ENCODE measurements around the gene MISFA.
"Not testable (repeated sequence)": the region's sequence is repeated elsewhere in the genome, so short reads cannot be mapped to it uniquely, and the experiment has no call there.

Gene MISFA

DNA sequence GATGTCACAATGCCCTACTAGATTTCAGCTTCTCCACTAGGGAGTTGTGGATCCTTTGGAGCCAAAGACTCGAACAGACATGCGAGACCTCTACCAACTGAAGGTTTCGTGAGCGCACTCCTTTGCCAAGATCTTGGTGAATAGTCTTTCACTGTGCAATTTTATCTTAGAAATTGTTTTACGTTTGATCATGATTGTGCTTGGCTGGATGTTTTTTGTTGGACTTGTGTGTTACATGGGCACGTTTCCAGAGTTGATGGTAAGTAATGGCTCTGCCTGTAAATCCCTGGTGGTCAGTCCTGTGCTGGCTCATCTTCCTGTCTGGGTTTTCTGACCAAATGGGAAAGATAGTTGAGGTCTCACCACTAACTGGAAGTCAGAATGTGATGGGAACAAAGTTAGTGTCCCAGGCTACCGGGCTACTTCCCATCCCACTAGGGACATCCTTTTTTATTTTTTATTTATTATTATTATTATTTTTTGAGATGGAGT, at the start of gene MISFA:
Gene MISFA, plus strand, starts transcription at position 51 of the 492 bp plus-strand sequence. Its CDS starts 140 bp downstream, at position 191.
- no peak for DNase-seq (ENCODE audit: low read depth)

DNA sequence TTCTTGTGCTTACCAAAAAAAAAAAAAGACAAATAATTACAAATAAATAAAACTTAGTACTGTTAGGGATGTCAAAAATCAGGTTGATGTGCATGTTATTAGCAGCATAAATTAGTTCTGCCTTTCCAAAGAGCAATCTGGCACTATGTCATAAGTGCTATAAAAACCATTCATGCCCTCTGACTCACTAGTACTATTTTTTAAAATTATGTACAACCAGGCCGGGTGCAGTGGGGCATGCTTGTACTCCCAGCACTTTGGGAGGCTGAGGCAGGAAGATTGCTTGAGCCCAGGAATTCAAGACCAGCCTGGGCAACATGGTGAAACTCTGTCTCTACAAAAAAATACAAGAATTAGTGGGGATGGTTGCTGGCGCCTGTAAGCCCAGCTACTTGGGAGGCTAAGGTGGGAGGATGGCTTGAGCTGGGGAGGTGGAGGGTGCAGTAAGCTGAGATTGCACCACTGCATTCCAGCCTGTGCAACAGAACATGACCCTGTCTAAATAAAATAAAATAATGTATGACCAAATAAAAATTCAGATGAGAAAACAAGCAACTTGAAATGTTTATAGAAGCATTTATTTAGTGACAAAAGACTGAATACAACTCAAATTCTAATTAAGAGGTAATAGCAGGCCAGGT, 36.4 kb upstream of the MISFA start:
- DNase-seq (ENCODE audit: low read depth) = no peak

DNA sequence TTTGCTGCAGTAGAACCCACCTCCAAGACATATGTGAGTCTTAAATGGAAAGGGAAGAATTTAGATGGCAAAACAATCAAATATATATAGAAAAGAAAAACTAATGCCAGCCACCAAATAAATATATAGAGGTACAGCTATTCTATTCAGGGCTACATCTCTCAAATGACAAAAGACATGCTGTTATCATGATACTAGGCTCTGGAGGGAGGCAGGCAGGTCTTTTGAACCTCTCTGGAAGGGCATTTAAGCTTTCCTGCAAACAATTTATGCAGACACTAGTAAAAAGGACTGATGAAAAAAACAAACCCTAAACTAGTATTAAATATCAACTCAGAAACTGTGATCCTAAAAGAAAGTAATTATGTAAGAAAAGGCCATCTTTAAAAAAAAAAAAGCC, 35.4 kb upstream of the MISFA start:
- DNase-seq (ENCODE audit: low read depth) = no peak

DNA sequence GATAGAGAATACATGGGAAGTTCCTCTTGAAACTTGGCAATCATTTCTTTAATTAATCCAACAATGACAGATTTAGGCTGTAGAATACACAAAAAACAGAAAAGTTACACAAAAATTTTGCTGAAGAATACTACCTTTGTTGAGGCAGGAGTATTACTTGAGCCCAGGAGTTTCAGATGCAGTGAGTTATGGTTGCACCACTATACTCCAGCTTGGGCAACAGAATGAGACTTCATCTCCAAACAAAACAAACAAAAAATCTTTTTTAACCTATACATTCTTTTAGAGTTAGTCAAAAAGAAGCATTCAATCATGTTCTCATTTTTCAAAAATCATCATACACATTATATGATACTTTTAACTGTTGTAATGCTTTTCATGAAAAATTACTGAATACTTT, 33.2 kb upstream of the MISFA start:
- DNase-seq (ENCODE audit: low read depth) = no peak

DNA sequence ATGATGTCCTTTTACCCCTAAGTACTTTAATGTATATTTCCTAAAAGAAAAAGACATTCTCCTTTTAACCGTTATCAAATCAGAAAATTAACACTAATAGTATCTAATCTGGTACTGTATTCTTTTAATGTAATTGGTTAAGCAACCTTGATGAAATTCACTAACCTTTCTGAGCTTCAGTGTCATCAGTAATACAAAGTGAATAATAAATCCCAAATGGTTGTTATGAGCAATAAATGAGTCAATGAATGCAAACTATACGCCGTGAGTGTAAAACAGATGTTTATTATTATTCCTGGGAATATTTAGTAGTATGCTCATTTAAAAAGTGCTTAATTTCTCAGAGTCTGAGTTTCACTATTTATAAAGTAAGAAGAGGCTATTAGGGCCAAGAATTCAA, 32.5 kb upstream of the MISFA start:
- DNase-seq (ENCODE audit: low read depth) = no peak

DNA sequence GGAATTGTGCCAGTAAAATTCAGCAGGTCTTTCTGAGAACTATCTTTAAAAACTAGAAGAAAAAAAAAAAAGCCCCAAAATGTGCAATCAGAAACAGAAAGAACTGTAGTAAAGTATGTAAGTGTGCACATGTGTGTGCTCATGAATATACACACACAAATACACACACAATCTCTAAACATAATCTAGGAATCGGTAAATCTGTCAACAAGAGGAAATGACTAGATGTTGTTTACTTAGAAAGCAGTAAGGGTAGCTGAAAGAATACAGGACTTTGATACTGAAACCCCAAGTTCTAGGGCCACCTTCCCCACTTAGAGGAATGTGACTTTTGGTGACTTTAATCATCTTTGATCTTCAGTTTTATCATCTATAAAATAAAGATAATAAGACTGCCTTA, 24.2 kb upstream of the MISFA start:
- no peak for DNase-seq (ENCODE audit: low read depth)

DNA sequence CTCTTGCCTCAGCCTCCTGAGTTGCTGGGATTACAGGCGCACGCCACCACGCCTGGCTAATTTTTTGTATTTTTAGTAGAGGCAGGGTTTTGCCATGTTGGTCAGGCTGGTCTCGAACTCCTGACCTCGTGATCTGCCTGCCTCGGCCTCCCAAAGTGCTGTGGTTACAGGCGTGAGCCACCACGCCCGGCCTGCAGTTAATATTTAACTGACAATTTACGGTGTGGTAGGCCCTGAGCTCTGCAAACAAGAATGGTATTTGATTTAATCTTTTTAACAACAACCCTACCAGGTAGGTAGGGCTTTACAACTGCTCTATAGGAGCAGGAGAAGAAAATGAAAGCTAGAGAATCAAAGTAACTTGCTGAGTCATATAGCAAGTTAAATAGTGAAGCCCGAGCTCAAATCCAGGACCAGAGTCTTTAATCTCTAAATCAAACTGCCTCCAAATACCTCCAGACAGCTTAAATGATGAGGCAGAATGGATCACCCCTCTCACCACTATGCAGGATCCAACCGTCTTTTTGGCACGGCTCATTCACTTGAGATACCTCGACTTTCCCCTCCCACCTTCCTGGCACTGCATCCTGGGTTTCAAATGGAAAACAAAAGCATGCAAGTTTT, 20.5 kb upstream of the MISFA start:
- DNase-seq (ENCODE audit: low read depth) = no peak

DNA sequence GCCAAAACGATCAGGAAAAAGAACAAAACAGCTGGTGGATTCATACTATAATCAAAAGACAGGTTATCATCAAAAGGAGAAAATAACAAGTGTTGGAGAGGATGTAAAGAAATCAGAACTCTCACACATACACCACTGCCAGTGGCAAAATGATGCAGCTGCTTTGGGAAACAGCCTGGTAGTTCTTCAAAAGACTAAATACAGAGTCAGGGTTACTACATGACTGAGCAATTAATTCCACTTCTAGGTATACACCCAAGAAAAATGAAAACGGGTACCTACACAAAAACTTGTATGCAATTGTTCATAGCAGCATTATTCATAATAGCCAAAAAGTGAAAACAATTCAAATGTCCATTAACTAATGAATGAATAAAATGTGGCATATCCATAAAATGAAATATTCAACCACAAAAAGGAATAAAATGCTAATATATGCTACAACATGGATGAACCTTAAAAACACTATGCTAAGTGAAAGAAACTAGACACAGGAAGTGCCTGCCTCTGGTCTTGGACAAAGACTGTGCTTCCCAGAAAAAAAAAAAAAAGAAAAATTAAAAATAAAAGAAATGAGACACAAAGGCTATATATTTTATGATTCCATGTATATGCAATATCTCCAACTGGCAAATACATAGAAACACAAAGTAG, 19.3 kb upstream of the MISFA start:
- no peak for DNase-seq (ENCODE audit: low read depth)

DNA sequence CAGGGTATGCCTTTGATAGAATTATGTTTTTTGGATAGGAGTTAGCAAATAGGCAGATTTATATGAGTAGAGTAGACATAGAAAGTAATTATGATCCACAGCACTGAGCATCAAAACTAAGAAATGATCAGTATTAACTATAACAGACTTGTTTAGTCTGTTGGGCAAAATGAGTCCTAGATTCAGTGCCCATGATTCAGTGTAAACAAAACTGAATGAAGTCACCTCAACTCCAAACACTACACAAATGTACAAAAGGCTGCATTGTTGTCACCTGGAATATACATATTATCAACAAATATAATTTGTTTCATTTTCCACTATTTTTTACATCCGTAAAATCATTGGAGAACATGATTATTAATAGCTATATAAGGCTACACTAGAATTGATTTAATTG, 17.8 kb upstream of the MISFA start:
- no peak for DNase-seq (ENCODE audit: low read depth)

DNA sequence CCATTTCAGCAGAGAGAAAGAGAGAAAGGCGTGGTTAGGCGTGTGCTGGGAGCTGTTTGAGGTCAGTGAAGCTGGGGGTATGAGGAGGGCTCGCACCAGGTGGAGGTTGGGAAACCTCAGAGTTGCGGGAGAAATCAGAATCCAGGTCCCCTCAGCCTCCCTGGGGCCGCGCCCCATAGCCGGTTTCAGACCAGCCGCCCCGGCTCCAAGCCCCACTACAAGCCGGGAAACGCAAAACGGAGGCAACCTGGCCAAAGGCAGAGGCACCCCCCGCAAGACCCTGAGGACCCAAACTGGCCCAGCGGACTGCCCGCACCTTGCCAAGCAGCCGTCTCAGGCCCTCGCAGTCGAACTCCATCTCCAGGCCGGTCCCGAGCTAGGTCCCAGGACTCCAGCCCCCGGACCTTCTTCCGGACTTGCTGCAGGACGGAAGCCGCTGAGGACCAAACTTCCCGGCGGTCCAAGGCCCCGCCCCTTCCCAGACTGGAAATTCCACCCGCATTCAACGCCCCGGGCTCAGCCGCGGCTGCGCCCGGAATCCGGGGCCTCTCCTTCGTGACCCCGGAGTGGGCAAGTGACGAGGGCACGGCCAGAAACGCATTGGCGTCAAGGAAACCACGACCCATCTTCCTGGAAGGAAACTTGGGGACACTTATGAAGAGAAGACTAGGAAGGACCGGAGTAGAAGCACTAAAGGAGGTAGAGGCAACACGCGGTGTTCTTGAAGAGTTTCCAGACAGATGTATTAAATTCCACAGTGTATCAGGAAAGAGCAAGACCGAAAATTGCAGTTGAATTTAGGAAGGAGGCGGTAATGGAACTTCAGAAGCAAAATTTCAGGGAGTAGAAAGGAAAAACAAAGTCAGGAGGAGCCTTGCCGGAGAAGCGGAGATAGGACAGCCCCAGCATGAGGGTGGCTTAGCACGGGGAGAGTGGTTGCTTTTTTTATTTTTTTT, 11.0 kb upstream of the MISFA start, which contains the start of gene UEVLD:
Gene UEVLD, minus strand, starts transcription at position 438 of the 956 bp plus-strand sequence. Its CDS starts 80 bp downstream, at position 358.
- peak; percentile 33 for DNase-seq (ENCODE audit: low read depth)

DNA sequence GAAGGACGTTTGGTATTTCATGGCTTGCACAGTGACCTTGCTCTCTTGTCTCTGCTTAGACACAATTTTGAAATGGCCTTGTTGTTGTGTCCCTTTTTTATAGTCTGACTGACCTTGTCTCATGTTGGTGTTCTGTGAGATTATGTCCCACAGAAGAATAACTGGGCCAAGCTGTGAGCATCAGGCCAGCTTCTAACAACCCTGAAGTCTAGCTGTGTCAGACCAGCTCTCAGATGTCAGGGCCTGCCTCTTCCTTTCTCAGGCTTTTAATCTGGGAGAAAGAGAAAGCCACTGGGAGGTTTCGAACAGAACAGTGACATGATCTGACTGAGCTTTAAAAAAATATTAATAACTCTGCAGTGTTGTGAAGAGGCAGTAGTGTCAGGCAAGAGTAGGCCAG, 9.0 kb upstream of the MISFA start:
- DNase-seq (ENCODE audit: low read depth) = no peak

DNA sequence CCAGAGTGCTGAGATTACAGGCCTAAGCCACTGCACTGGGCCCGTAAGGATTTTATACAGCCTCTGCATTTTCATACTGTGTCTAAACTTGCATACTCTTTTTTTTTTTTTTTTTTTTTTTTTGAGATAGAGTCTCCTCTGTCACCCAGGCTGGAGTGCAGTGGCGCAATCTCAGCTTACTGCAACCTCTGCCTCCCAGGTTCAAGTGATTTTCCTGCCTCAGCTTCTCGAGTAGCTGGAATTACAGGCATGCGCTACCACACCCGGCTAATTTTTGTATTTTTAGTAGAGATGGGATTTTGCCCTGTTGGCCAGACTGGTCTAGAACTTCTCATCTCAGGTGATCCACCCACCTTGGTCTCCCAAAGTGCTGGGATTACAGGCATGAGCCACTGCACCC, 5.5 kb upstream of the MISFA start:
- not testable (repeated sequence) for DNase-seq (ENCODE audit: low read depth)

DNA sequence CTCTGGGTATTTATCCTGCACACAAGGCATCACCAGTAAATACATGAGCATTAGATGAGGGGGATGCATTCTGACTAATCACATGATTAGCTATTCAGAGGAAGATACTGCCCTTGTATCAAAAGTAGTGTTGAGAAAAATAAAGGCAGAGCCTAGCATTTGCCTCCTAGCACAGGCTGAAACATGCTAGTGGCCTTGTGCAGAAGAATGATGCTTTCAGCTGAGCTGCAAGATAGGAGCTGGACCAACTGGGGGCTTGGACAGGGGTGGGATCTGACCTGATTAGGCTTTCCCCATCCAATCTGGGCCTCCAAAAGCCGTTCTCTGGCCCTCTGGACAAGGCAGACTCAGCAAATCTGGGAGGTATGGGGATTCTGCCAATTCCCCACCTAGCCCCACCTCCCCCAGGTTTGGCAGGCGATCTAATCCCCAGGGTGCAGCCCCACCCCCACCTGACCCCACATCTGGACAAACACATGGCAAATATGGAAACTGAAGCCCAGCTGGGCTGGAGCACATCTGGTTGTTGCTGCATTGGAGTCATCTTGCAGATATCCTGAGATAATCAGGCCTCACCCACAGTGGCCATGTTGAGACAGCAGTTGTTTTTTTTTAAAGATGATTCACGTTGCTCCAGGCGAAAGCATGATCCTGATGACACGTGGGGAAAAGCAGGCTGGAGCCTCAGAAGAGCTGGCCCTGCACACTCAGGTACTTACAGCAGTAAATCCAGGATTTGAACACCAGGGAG, 4.4 kb upstream of the MISFA start:
- DNase-seq (ENCODE audit: low read depth) = no peak

DNA sequence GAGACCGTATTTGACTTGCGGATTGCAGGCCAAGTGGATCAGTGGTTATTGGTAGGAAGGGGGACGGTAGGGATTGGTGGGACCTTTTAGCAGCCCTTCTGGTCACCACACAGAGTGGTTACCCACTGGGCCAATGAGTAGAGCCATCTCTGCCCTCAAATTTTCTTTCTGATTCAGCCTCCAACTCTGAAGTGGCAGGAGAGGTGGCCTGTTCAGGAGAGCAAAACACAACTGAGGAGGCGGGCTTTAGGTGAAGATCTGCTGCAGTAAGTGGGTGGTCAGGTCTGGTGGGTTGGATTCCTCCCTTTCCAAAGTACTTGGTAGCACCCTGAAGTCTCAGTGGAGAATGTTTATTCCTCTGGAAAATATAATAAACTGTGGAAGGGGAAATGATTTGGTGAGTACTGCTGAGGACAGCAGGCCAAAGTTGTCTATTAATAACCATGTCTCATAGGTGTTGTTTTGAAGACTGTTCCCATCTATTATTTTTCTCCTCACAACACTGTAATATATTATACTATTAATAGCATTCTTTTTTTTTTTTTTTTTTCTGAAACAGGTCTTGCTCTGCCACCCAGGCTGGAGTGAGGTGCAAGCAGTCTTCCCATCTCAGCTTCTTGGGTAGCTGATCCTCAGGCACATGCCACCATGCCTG, 1.5 kb downstream of the MISFA start:
- DNase-seq (ENCODE audit: low read depth) = no peak

DNA sequence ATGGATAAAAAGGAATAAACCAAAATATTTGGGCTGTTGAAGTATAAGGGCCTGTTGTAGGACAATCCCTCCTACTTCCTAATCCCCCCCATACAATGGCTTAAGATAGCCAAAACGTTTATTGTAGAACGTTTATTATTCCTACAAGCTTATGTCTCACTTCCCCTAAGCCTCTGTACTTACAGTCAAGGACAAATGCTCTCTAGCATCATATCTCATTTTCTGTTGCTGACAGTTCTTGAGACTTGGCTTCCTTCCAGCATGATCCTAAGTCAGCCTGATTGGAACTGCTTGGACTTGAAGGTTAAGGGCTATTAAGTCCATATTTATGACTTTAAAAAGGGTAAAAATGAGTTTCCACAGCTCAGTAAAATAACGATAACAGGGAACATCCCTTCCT, 8.8 kb downstream of the MISFA start:
- no peak for DNase-seq (ENCODE audit: low read depth)

DNA sequence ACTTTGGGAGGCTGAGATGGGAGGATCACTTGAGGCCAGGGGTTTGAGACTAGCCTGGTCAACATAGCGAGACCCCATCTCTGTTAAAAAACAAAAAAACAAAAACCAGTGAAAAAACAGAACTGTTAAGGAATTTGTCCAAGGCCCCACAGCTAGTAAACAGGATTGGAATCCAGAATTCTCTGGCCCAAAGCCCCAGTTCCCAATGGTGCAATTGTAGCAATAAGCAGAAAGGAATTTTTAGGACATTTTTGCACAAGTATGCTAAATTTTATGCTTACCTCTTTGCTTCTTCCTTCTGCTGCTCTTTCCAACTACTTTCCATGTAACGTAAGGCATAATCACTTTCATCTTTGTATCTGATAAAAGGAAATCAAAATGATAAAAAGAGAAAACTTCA, 11.6 kb downstream of the MISFA start:
- DNase-seq (ENCODE audit: low read depth) = no peak

DNA sequence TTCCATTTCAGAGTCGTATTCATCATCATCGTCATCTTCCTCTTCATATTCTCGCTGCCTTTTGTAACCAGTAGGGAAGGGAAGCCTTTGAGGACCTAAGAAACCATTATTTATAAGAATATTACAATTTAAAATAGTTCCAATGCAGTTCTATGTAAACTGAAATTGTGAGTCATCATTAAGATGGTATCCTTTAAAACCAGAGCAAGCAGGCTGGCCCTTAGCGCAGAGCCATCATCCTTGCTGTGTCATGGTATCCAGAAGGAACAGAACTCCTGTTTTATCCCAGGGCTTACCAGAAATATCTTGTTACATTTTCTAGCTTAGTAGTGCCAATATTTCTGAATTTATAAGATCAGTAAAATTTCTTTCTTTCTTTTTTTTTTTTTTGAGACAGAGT, 12.8 kb downstream of the MISFA start:
- DNase-seq (ENCODE audit: low read depth) = no peak

DNA sequence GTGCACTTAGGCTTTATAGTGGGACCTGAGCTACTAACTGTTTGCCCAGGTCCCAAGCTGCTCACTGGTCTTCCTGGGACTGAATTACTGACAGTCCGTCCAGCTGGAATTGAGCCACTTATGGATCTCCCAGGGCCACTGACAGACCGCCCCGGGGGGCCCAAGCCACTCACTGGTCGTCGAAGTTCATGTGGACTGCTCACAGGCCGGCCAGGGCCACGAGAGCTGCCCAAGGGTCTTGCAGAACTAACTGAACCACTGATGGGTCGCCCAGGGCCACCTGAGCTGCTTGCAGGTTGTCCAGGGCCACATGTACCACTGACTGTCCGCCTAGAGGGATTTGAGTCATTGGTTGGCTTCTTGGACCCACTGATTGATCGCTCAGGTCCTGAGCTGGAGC, 15.1 kb downstream of the MISFA start:
- no peak for DNase-seq (ENCODE audit: low read depth)

DNA sequence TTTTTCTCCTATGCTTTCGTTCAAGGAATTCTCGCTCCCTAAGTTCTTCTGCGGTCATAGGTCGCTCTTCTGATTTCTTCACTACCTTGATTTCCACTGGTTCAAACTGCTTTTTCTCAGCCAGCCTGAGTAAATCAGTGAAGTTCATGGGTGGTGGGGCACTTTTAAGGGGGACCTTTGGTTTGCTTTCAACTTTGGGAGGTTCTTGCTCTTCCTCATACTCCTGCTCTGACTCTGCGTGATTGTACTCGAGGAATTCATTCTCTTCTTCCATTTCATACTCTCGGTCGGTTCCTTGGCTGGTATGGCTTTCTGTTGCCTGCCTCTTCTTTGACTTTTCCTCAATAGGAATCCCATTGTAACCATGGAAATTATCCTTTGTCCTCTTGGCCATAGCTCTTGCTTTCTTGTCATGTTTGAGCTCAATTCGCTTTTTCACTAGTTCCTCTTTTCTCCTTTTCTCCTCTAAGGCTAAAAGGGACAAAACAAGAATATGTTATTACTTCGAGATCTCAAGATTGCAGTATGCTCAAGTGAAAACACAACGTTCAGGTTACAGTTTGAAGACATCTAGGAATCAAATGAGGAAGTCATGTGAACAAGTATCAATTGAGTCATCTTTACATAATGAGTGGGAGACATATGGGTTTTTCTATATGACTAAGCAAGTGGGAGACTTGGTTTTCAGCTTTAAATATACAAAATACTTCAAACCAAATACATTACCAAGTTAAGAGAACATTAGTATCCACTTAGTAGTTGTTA, 16.2 kb downstream of the MISFA start:
- DNase-seq (ENCODE audit: low read depth) = no peak

DNA sequence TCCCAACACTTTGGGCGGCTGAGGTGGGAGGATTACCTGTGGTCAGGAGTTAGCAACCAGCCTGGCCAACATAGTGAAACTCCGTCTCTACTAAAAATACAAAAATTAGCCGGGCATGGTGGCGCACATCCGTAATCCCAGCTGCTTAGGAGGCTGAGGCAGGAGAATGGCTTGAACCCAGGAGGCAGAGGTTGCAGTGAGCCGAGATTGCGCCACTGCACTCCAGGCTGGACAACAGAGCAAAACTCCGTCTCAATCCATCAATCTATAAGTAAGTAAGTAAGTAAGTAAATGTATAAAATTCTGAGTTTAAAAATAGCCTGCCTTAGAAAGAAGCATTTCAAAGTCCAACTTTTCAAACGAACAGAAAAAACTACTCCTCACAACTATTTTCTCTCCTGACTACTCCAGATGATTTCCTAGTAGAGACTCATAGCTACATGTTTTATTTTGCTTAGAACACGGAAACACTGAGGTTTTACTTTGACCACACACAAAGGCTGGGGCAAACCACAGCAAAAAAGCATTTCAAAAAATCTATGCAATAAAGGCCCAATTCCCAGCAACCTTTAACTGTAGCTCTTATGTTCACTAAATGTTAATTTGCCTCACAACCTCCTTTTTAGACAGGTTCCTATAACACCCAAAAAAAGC, 18.2 kb downstream of the MISFA start:
- DNase-seq (ENCODE audit: low read depth) = no peak

Data from stimulated activated CD4-positive, alpha-beta T cell treated with anti-CD3 and anti-CD28 coated beads, Interleukin-2, amount 100 ng/mL, for 4 hours (primary cell).